ENCODE measurements around the gene HS3ST1. TPM values are rescaled to one million over a fixed set of nuclear protein-coding genes. Genes with fewer than 3 reads are reported as not detected.

HS3ST1 gene
- total RNA-seq, 1 donor from 2014 or later: 8.1 TPM

DNA sequence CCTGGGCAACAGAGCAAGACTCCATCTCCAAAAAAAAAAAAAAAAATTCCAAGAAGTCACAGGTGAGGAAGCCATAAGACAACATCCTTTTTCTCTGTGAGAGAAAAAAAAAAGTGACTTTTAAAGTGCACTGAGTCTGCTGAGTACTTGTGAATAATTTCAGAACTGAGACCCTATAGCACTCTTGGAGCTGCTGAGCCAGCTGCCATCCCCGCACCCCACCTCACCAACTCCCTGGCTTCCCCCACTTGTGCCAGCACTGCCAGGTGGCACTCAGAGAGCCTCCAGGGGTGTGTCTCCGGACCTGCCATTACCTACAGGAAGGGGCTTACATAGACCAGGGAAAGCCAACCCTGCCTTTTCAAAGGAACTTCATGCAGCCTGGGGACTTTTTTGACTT is 39.2 kb upstream of the HS3ST1 start:
- Histone ChIP-seq H3K36me3 (no peaks in the 10 kb centered on the region), H3K9me3 (no peaks in the 10 kb centered on the region), H3K4me3 (no peak overlapping the region), H3K4me1 (no peaks in the 10 kb centered on the region), H3K27ac (no peak overlapping the region), H3K27me3 (no peaks in the 10 kb centered on the region)
- intact Hi-C loops (cut with DNase I): no loop called here
- TF ChIP-seq POLR2AphosphoS5 (IDR thresholded peaks at IDR 0.05; ENCODE audit: insufficient read depth in 1 of 2, low read depth in 1 of 2) (no peak), POLR2A (IDR thresholded peaks at IDR 0.05) (no peak), CTCF (IDR thresholded peaks at IDR 0.05) (no peak)
- DNase-seq (ENCODE audit: extremely low spot score in 2 of 2): no peak

GRCh38 chr4:11463707-11464106 is 35.0 kb upstream of the HS3ST1 start:
- intact Hi-C loops (cut with DNase I): no loop called here
- no peaks in the 10 kb centered on the region for H3K36me3 ChIP-seq
- H3K9me3 ChIP-seq: no peaks in the 10 kb centered on the region
- no peaks in the 10 kb centered on the region for H3K4me1 ChIP-seq
- no peaks in the 10 kb centered on the region for H3K27me3 ChIP-seq
- H3K27ac ChIP-seq: no peak overlapping the region
- H3K4me3 ChIP-seq: no peak overlapping the region
- TF ChIP-seq POLR2AphosphoS5 (IDR thresholded peaks at IDR 0.05; ENCODE audit: insufficient read depth in 1 of 2, low read depth in 1 of 2) (no peak), CTCF (IDR thresholded peaks at IDR 0.05) (no peak), POLR2A (IDR thresholded peaks at IDR 0.05) (no peak)
- DNase-seq (ENCODE audit: extremely low spot score in 2 of 2): no peak

DNA sequence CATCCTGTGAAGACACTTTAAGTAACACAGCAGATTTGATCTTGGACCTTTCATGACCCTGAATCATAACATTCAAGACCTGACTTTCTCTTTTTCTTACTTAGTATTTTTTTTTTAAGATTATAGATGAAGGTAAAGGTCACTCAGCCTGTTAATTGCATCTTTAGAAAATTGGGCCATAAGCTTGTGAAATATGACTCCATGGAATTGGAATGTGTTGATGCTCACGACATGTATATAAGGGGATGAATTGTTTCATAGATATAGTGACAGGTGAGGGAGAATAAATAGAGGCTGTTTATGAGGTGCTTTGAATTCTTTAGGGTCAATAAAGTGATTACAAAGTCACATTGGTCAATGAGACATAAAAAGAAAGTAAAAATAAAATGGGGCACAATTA is 27.7 kb upstream of the HS3ST1 start:
- H3K27me3 ChIP-seq: no peaks in the 10 kb centered on the region
- no peaks in the 10 kb centered on the region for H3K9me3 ChIP-seq
- intact Hi-C loops (cut with DNase I): no loop called here
- no peaks in the 10 kb centered on the region for H3K36me3 ChIP-seq
- H3K27ac ChIP-seq: no peak overlapping the region
- H3K4me1 ChIP-seq: no peaks in the 10 kb centered on the region
- TF ChIP-seq POLR2AphosphoS5 (IDR thresholded peaks at IDR 0.05; ENCODE audit: insufficient read depth in 1 of 2, low read depth in 1 of 2) (no peak), CTCF (IDR thresholded peaks at IDR 0.05) (no peak), POLR2A (IDR thresholded peaks at IDR 0.05) (no peak)
- H3K4me3 ChIP-seq: no peak overlapping the region
- no peak for DNase-seq (ENCODE audit: extremely low spot score in 2 of 2)

DNA sequence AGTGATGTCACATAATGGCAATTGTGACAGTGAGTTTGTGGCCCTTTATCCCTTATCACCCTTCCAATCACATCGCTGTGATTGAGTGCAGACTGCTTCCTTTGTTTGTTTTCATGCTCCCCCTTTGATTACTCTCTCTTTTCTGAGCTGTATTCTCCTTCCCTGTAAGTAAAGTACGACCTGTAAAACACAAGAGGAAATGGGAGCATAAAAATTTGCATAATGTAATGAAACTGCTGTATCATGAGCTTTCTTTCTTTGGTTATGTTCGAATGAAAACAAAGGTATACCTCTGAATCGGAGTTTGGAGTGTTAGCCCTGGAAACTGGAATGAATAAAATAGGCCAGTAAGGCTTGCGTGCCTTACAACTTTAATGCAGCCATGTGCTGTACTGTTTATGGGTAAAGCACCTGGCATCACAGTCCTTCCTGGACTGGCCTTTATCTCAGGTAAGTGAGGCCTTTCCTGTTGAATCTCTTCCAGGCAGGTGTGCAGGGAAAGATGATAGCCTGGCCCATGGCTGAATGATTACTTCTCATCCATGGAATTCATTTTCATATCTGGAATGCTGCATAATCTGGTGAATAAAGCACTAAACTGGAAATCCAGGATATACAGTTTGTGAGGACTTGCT is 26.6 kb upstream of the HS3ST1 start:
- Histone ChIP-seq H3K27me3 (no peaks in the 10 kb centered on the region), H3K4me1 (no peaks in the 10 kb centered on the region), H3K9me3 (no peaks in the 10 kb centered on the region), H3K27ac (no peak overlapping the region), H3K4me3 (no peak overlapping the region), H3K36me3 (no peaks in the 10 kb centered on the region)
- no peak for DNase-seq (ENCODE audit: extremely low spot score in 2 of 2)
- intact Hi-C loops (cut with DNase I): no loop called here
- TF ChIP-seq POLR2A (IDR thresholded peaks at IDR 0.05) (no peak), CTCF (IDR thresholded peaks at IDR 0.05) (no peak), POLR2AphosphoS5 (IDR thresholded peaks at IDR 0.05; ENCODE audit: insufficient read depth in 1 of 2, low read depth in 1 of 2) (no peak)

- H3K4me1 ChIP-seq: no peaks in the 10 kb centered on the region
- intact Hi-C loops (cut with DNase I): no loop called here
- H3K4me3 ChIP-seq: no peak overlapping the region
- TF ChIP-seq POLR2A (IDR thresholded peaks at IDR 0.05) (no peak), CTCF (IDR thresholded peaks at IDR 0.05) (no peak), POLR2AphosphoS5 (IDR thresholded peaks at IDR 0.05; ENCODE audit: insufficient read depth in 1 of 2, low read depth in 1 of 2) (no peak)
- H3K36me3 ChIP-seq: no peaks in the 10 kb centered on the region
- no peaks in the 10 kb centered on the region for H3K9me3 ChIP-seq
- DNase-seq (ENCODE audit: extremely low spot score in 2 of 2): no peak
- no peaks in the 10 kb centered on the region for H3K27me3 ChIP-seq
- no peak overlapping the region for H3K27ac ChIP-seq
Observed at GRCh38 chr4:11451716-11452115, 23.0 kb upstream of the HS3ST1 start.

Measured in vagina (tissue), 2 donors.